K562 (cell line): ENCODE data around the gene COPS9. TPM values are rescaled to one million over a fixed set of nuclear protein-coding genes. Genes with fewer than 3 reads are reported as not detected.
A peak's percentile ranks its signal among the peaks of the same experiment; 100 is the strongest.

ENCODE experiments used
- CHAMP1 ChIP-seq: fragments of 450-650 bp; IDR thresholded peaks from 2 replicates; pipeline ENCODE4 v1.6.1; 2016; ENCODE audit warnings: mild to moderate bottlenecking
- DEAF1 ChIP-seq: fragments of 450-650 bp; formaldehyde crosslinking; IDR thresholded peaks from 2 replicates; pipeline ENCODE4 v1.4.0; 2020; ENCODE audit warnings: mild to moderate bottlenecking, moderate library complexity
- HDAC2 ChIP-seq: fragments of 450-650 bp; IDR thresholded peaks from 2 replicates; pipeline ENCODE4 v1.6.1; 2016; ENCODE audit warnings: mild to moderate bottlenecking
- HNRNPK ChIP-seq: fragments of 200-400 bp; formaldehyde crosslinking; IDR thresholded peaks from one replicate; pipeline ENCODE4 v1.6.1; 2018; ENCODE audit warnings: mild to moderate bottlenecking, low read depth, low read length; ENCODE audit not compliant: poor library complexity, severe bottlenecking
- KAT7 ChIP-seq: sonication (generic); formaldehyde crosslinking; IDR thresholded peaks from 2 replicates; pipeline ENCODE4 v1.8.0; 2022; ENCODE audit warnings: missing genetic modification reagents, mild to moderate bottlenecking, borderline replicate concordance
- KLF6 ChIP-seq: fragments of 250-450 bp; sonication (Bioruptor Pico); IDR thresholded peaks from 2 replicates; pipeline ENCODE4 v1.4.0; 2020; ENCODE audit warnings: mild to moderate bottlenecking, moderate library complexity, borderline replicate concordance
- L3MBTL2 ChIP-seq: fragments of 450-650 bp; IDR thresholded peaks from 2 replicates; pipeline ENCODE4 v1.6.1; 2016; ENCODE audit warnings: mild to moderate bottlenecking, moderate library complexity
- NKRF ChIP-seq: fragments of 450-650 bp; IDR thresholded peaks from 2 replicates; pipeline ENCODE4 v1.6.1; 2016; ENCODE audit warnings: borderline replicate concordance
- NR3C1 ChIP-seq: sonication (generic); formaldehyde crosslinking; IDR thresholded peaks from 2 replicates; pipeline ENCODE4 v1.8.1; 2022; ENCODE audit warnings: missing genetic modification reagents
- NR4A1 ChIP-seq, 2 experiments: fragments of 250-450 bp in 1 of 2; fragments of 450-650 bp in 1 of 2; sonication (Bioruptor Pico) in 1 of 2; IDR thresholded peaks; 2 replicates each; pipeline versions ENCODE4 v1.4.0 to v1.6.1; 2016 to 2020; ENCODE audit warnings: mild to moderate bottlenecking in 2 of 2, missing compliant biosample characterization in 1 of 2, missing genetic modification characterization in 1 of 2, moderate library complexity in 1 of 2
- RAD21 ChIP-seq, 2 experiments: fragments of 250-450 bp in 1 of 2; fragments of 450-650 bp in 1 of 2; sonication (Bioruptor Pico) in 1 of 2; formaldehyde crosslinking in 1 of 2; IDR thresholded peaks in 1 of 2; conservative IDR thresholded peaks in 1 of 2; 2 replicates each; pipeline versions ENCODE4 v1.4.0 to v1.8.0; 2020 to 2022; ENCODE audit warnings: mild to moderate bottlenecking in 2 of 2, moderate library complexity in 1 of 2
- SMAD2 ChIP-seq: fragments of 150-350 bp; IDR thresholded peaks from 2 replicates; pipeline ENCODE4 v1.6.1; 2014; ENCODE audit warnings: low read depth, mild to moderate bottlenecking, low read length
- TFAP4 ChIP-seq: sonication (generic); formaldehyde crosslinking; IDR thresholded peaks from 2 replicates; pipeline ENCODE4 v1.8.0; 2022; ENCODE audit warnings: missing genetic modification reagents, mild to moderate bottlenecking, moderate library complexity, borderline replicate concordance
- UBTF ChIP-seq, 2 experiments: IDR thresholded peaks; 2 replicates each; pipeline ENCODE4 v1.6.1; 2012; ENCODE audit warnings: improper control_type of control experiment in 2 of 2, low read depth in 2 of 2, low read length in 2 of 2, borderline replicate concordance in 1 of 2
- ZBTB8A ChIP-seq: fragments of 450-650 bp; IDR thresholded peaks from 2 replicates; pipeline ENCODE4 v1.6.1; 2018; ENCODE audit warnings: mild to moderate bottlenecking, moderate library complexity; ENCODE audit not compliant: partially characterized antibody
- polyA plus RNA-seq, 8 experiments: library from polyadenylated mRNA; depleted of rRNA in 4 of 8; stranded (reverse) in 5 of 8; unstranded in 3 of 8; fragments of >200 nt; fragmentation: Nextera tagmentation in 2 of 8; fragmentation: Illumina TruSeq in 1 of 8; extraction: Ambion mirVana in 2 of 8; extraction: Trizol in 1 of 8; gene quantifications; 2 replicates each; pipeline versions ENCODE4 v1.2.1 to v1.2.3, GENCODE V29; 2011 to 2014; ENCODE audit warnings: inconsistent platforms in 1 of 8, missing spikeins in 1 of 8
- total RNA-seq, 7 experiments: library from RNA; depleted of rRNA in 6 of 7; stranded (reverse); fragments of >200 nt in 6 of 7; fragmentation: Illumina TruSeq in 2 of 7; extraction: Trizol in 2 of 7; gene quantifications; 2 replicates each; pipeline versions ENCODE4 v1.2.1 to v1.2.3, GENCODE V29; 2011 to 2021; ENCODE audit warnings: low replicate concordance in 1 of 7

Gene COPS9
- total and polyA plus RNA-seq, 9 of the 15 experiments (the other 6 are each of a cell fraction or from before 2014, with no cell fraction given) = 55.0 to 281 (median 99.9) TPM

GRCh38 chr2:240136013-240136670 lies at the start of gene COPS9 (continued):
- TF ChIP-seq HNRNPK (no peak), NR4A1 (CRISPR knock-in tag; IDR thresholded peaks at IDR 0.05) (no peak), NR4A1 (tag; IDR thresholded peaks at IDR 0.05) (no peak), SMAD2 (no peak), L3MBTL2 (peak; percentile 72), NR3C1 (CRISPR knock-in tag) (no peak), RAD21 (CRISPR knock-in tag; conservative IDR thresholded peaks at IDR 0.05 in 1 of 2, IDR thresholded peaks at IDR 0.05 in 1 of 2) (no peak), KAT7 (peak; percentile 57; the same call in 1 of the 2 replicates), DEAF1 (CRISPR knock-in tag) (no peak), KLF6 (CRISPR knock-in tag) (no peak), UBTF (IDR thresholded peaks at IDR 0.05; ENCODE audit: borderline replicate concordance in 1 of 2, low read depth in 2 of 2, low read length in 2 of 2) (no peak), CHAMP1 (no peak), HDAC2 (no peak), TFAP4 (CRISPR knock-in tag) (peak; percentile 66; the same call in 1 of the 2 replicates), ZBTB8A (no peak), NKRF (no peak)
